SJSA1 (cell line): ENCODE data around the gene BPIFB2. TPM values are rescaled to one million over a fixed set of nuclear protein-coding genes. Genes with fewer than 3 reads are reported as not detected.

Experiments used
- DNase-seq, 2 experiments: peaks; one replicate each; pipeline ENCODE4 v3.0.0-alpha.2; 2015 to 2020; ENCODE audit warnings: low spot score in 2 of 2, low read depth in 1 of 2
- H3K27ac ChIP-seq: fragments of 250-450 bp; sonication (Bioruptor Pico); 2 replicates; pipeline ENCODE4 v1.5.1; 2020; ENCODE audit warnings: mild to moderate bottlenecking, moderate library complexity
- H3K27me3 ChIP-seq: fragments of 250-450 bp; sonication (Bioruptor Pico); replicated peaks from 2 replicates; pipeline ENCODE4 v1.5.1; 2020; ENCODE audit warnings: mild to moderate bottlenecking, moderate library complexity
- H3K36me3 ChIP-seq: fragments of 250-450 bp; sonication (Bioruptor Pico); 2 replicates; pipeline ENCODE4 v1.5.1; 2020; ENCODE audit warnings: mild to moderate bottlenecking
- H3K4me1 ChIP-seq: fragments of 250-450 bp; sonication (Bioruptor Pico); replicated peaks from 2 replicates; pipeline ENCODE4 v1.6.1; 2021; ENCODE audit warnings: mild to moderate bottlenecking
- H3K4me3 ChIP-seq: fragments of 250-450 bp; sonication (Bioruptor Pico); 2 replicates; pipeline ENCODE4 v1.5.1; 2020; ENCODE audit warnings: mild to moderate bottlenecking
- H3K9me3 ChIP-seq: fragments of 250-450 bp; sonication (Bioruptor Pico); replicated peaks from 2 replicates; pipeline ENCODE4 v1.5.1; 2020; ENCODE audit warnings: mild to moderate bottlenecking
- total RNA-seq: library from RNA; depleted of rRNA; stranded (reverse); fragments of >200 nt; shearing (Covaris generic); gene quantifications from 2 replicates; pipeline ENCODE4 v1.2.3, GENCODE V29; 2014

The BPIFB2 gene
- total RNA-seq, 1 experiment from 2014 or later, result not detected

GRCh38 chr20:33000802-33001466, 6.6 kb upstream of the BPIFB2 start:
- H3K4me1 ChIP-seq, result no peaks in the 10 kb centered on the region
- no peak for DNase-seq
- no peak overlapping the region for H3K27ac ChIP-seq
- no peaks in the 10 kb centered on the region for H3K36me3 ChIP-seq
- H3K9me3 ChIP-seq, result peaks cover 4% of the 10 kb centered on the region; the same call in 1 of the 2 replicates
- H3K4me3 ChIP-seq, result no peak overlapping the region
- H3K27me3 ChIP-seq, result no peaks in the 10 kb centered on the region

- no peak for DNase-seq
- no peak overlapping the region for H3K4me3 ChIP-seq
- no peak overlapping the region for H3K27ac ChIP-seq
- no peaks in the 10 kb centered on the region for H3K4me1 ChIP-seq
- H3K36me3 ChIP-seq, result no peaks in the 10 kb centered on the region
- peaks cover 4% of the 10 kb centered on the region; the same call in 1 of the 2 replicates for H3K9me3 ChIP-seq
- H3K27me3 ChIP-seq, result no peaks in the 10 kb centered on the region
Measured at GRCh38 chr20:33002087-33002808, 5.3 kb upstream of the BPIFB2 start.

- H3K4me1 ChIP-seq, result no peaks in the 10 kb centered on the region
- no peaks in the 10 kb centered on the region for H3K36me3 ChIP-seq
- H3K27me3 ChIP-seq, result no peaks in the 10 kb centered on the region
- H3K9me3 ChIP-seq, result peaks cover 4% of the 10 kb centered on the region; the same call in 1 of the 2 replicates
- H3K27ac ChIP-seq, result no peak within 1 kb of the TSS
- DNase-seq, result no peak
- H3K4me3 ChIP-seq, result no peak within 1 kb of the TSS
Measured at GRCh38 chr20:33004141-33004751, 3.3 kb upstream of the BPIFB2 start, which contains the start of gene SUN5. Gene SUN5 (minus strand): TSS chr20:33004433. CDS start chr20:33004340, 93 bp downstream.

GRCh38 chr20:33005132-33005566, 2.4 kb upstream of the BPIFB2 start:
- Histone ChIP-seq H3K27ac (no peak overlapping the region), H3K4me1 (no peaks in the 10 kb centered on the region), H3K27me3 (no peaks in the 10 kb centered on the region), H3K9me3 (peaks cover 4% of the 10 kb centered on the region; the same call in 1 of the 2 replicates), H3K36me3 (no peaks in the 10 kb centered on the region), H3K4me3 (no peak overlapping the region)
- DNase-seq, result no peak

- Histone ChIP-seq H3K36me3 (no peaks in the 10 kb centered on the region), H3K4me3 (no peak overlapping the region), H3K4me1 (no peaks in the 10 kb centered on the region), H3K9me3 (peaks cover 4% of the 10 kb centered on the region; the same call in 1 of the 2 replicates), H3K27me3 (no peaks in the 10 kb centered on the region), H3K27ac (no peak overlapping the region)
- DNase-seq, result no peak
Measured at GRCh38 chr20:33005908-33006775, 1.4 kb upstream of the BPIFB2 start.

GRCh38 chr20:33006776-33007375, 628 bp upstream of the BPIFB2 start:
- Histone ChIP-seq H3K9me3 (peaks cover 4% of the 10 kb centered on the region; the same call in 1 of the 2 replicates), H3K27me3 (no peaks in the 10 kb centered on the region; the same call in 1 of the 2 replicates), H3K4me3 (no peak overlapping the region), H3K27ac (no peak overlapping the region), H3K36me3 (no peaks in the 10 kb centered on the region), H3K4me1 (0 out of 2 replicates have a peak, but pooled peaks cover under 1% of the 10 kb centered on the region)
- no peak for DNase-seq

- Histone ChIP-seq H3K9me3 (peaks cover 4% of the 10 kb centered on the region; the same call in 1 of the 2 replicates), H3K36me3 (no peaks in the 10 kb centered on the region), H3K4me3 (no peak overlapping the region), H3K4me1 (0 out of 2 replicates have a peak, but pooled peaks cover 3% of the 10 kb centered on the region), H3K27ac (no peak overlapping the region), H3K27me3 (no peaks in the 10 kb centered on the region; the same call in 1 of the 2 replicates)
- DNase-seq, result no peak
Measured at GRCh38 chr20:33008336-33009213, 1.1 kb downstream of the BPIFB2 start.

GRCh38 chr20:33009214-33010132, 2.0 kb downstream of the BPIFB2 start:
- Histone ChIP-seq H3K27ac (no peak overlapping the region), H3K36me3 (no peaks in the 10 kb centered on the region), H3K27me3 (no peaks in the 10 kb centered on the region; the same call in 1 of the 2 replicates)

GRCh38 chr20:33010133-33010504, 2.6 kb downstream of the BPIFB2 start:
- Histone ChIP-seq H3K36me3 (no peaks in the 10 kb centered on the region), H3K4me1 (0 out of 2 replicates have a peak, but pooled peaks cover 3% of the 10 kb centered on the region), H3K4me3 (no peak overlapping the region), H3K27me3 (no peaks in the 10 kb centered on the region; the same call in 1 of the 2 replicates), H3K27ac (no peak overlapping the region), H3K9me3 (peaks cover 4% of the 10 kb centered on the region; the same call in 1 of the 2 replicates)
- no peak for DNase-seq

More at GRCh38 chr20:33009214-33010132, 2.0 kb downstream of the BPIFB2 start:
- H3K4me3 ChIP-seq, result no peak overlapping the region
- 0 out of 2 replicates have a peak, but pooled peaks cover 3% of the 10 kb centered on the region for H3K4me1 ChIP-seq
- peaks cover 4% of the 10 kb centered on the region; the same call in 1 of the 2 replicates for H3K9me3 ChIP-seq
- no peak for DNase-seq

- Histone ChIP-seq H3K36me3 (no peaks in the 10 kb centered on the region), H3K4me3 (no peak overlapping the region), H3K4me1 (0 out of 2 replicates have a peak, but pooled peaks cover 3% of the 10 kb centered on the region), H3K27ac (no peak overlapping the region), H3K27me3 (no peaks in the 10 kb centered on the region; the same call in 1 of the 2 replicates), H3K9me3 (no peaks in the 10 kb centered on the region)
- no peak for DNase-seq
Measured at GRCh38 chr20:33010674-33011449, 3.4 kb downstream of the BPIFB2 start.
